ENCODE results near the gene FAM72D.
"Not testable (repeated sequence)": the region's sequence is repeated elsewhere in the genome, so short reads cannot be mapped to it uniquely, and the experiment has no call there.

The FAM72D gene

GRCh38 chr1:145071569-145071968, 24.2 kb upstream of the FAM72D start:
- H3K4me2 ChIP-seq (ENCODE audit: low read length); H3K36me3 ChIP-seq (ENCODE audit: insufficient read depth, low read length); H3K9me3 ChIP-seq (replicated peaks; ENCODE audit: low read length); H3K9ac ChIP-seq (ENCODE audit: low read depth, low read length); H3K4me3 ChIP-seq (ENCODE audit: low read length); H3K4me1 ChIP-seq (ENCODE audit: control insufficient read depth, insufficient read depth, low read length); H3K27me3 ChIP-seq (ENCODE audit: control insufficient read depth, insufficient read depth, low read length): not testable (repeated sequence)

GRCh38 chr1:145074021-145074559, 21.7 kb upstream of the FAM72D start:
- H3K4me1 ChIP-seq (ENCODE audit: control insufficient read depth, insufficient read depth, low read length); H3K4me2 ChIP-seq (ENCODE audit: low read length): not testable (repeated sequence)

GRCh38 chr1:145076877-145077276, 18.9 kb upstream of the FAM72D start:
- H3K27me3 ChIP-seq (ENCODE audit: control insufficient read depth, insufficient read depth, low read length); H3K4me1 ChIP-seq (ENCODE audit: control insufficient read depth, insufficient read depth, low read length); H3K9ac ChIP-seq (ENCODE audit: low read depth, low read length); H3K4me3 ChIP-seq (ENCODE audit: low read length); H3K36me3 ChIP-seq (ENCODE audit: insufficient read depth, low read length); H3K9me3 ChIP-seq (replicated peaks; ENCODE audit: low read length); H3K4me2 ChIP-seq (ENCODE audit: low read length): not testable (repeated sequence)

More at GRCh38 chr1:145074021-145074559, 21.7 kb upstream of the FAM72D start:
- H3K9me3 ChIP-seq (replicated peaks; ENCODE audit: low read length); H3K9ac ChIP-seq (ENCODE audit: low read depth, low read length); H3K36me3 ChIP-seq (ENCODE audit: insufficient read depth, low read length); H3K4me3 ChIP-seq (ENCODE audit: low read length); H3K27me3 ChIP-seq (ENCODE audit: control insufficient read depth, insufficient read depth, low read length): not testable (repeated sequence)

- H3K4me1 ChIP-seq (ENCODE audit: control insufficient read depth, insufficient read depth, low read length); H3K4me2 ChIP-seq (ENCODE audit: low read length); H3K27me3 ChIP-seq (ENCODE audit: control insufficient read depth, insufficient read depth, low read length): not testable (repeated sequence)
These were observed 17.6 kb upstream of the FAM72D start for GRCh38 chr1:145077872-145078786.

GRCh38 chr1:145078787-145079370, 16.9 kb upstream of the FAM72D start:
- not testable (repeated sequence) for H3K4me2 ChIP-seq (ENCODE audit: low read length); H3K9ac ChIP-seq (ENCODE audit: low read depth, low read length); H3K9me3 ChIP-seq (replicated peaks; ENCODE audit: low read length); H3K27me3 ChIP-seq (ENCODE audit: control insufficient read depth, insufficient read depth, low read length); H3K36me3 ChIP-seq (ENCODE audit: insufficient read depth, low read length); H3K4me1 ChIP-seq (ENCODE audit: control insufficient read depth, insufficient read depth, low read length); H3K4me3 ChIP-seq (ENCODE audit: low read length)

More at GRCh38 chr1:145077872-145078786, 17.6 kb upstream of the FAM72D start:
- H3K36me3 ChIP-seq (ENCODE audit: insufficient read depth, low read length); H3K9me3 ChIP-seq (replicated peaks; ENCODE audit: low read length); H3K4me3 ChIP-seq (ENCODE audit: low read length); H3K9ac ChIP-seq (ENCODE audit: low read depth, low read length): not testable (repeated sequence)

GRCh38 chr1:145079737-145080136, 16.0 kb upstream of the FAM72D start:
- H3K9ac ChIP-seq (ENCODE audit: low read depth, low read length); H3K4me1 ChIP-seq (ENCODE audit: control insufficient read depth, insufficient read depth, low read length); H3K4me2 ChIP-seq (ENCODE audit: low read length); H3K4me3 ChIP-seq (ENCODE audit: low read length); H3K36me3 ChIP-seq (ENCODE audit: insufficient read depth, low read length); H3K9me3 ChIP-seq (replicated peaks; ENCODE audit: low read length); H3K27me3 ChIP-seq (ENCODE audit: control insufficient read depth, insufficient read depth, low read length): not testable (repeated sequence)

GRCh38 chr1:145080193-145080592, 15.6 kb upstream of the FAM72D start:
- not testable (repeated sequence) for H3K9ac ChIP-seq (ENCODE audit: low read depth, low read length); H3K9me3 ChIP-seq (replicated peaks; ENCODE audit: low read length); H3K36me3 ChIP-seq (ENCODE audit: insufficient read depth, low read length); H3K4me1 ChIP-seq (ENCODE audit: control insufficient read depth, insufficient read depth, low read length); H3K4me3 ChIP-seq (ENCODE audit: low read length); H3K4me2 ChIP-seq (ENCODE audit: low read length); H3K27me3 ChIP-seq (ENCODE audit: control insufficient read depth, insufficient read depth, low read length)

GRCh38 chr1:145082483-145083255, 13.1 kb upstream of the FAM72D start:
- H3K27me3 ChIP-seq (ENCODE audit: control insufficient read depth, insufficient read depth, low read length); H3K9me3 ChIP-seq (replicated peaks; ENCODE audit: low read length); H3K9ac ChIP-seq (ENCODE audit: low read depth, low read length); H3K4me1 ChIP-seq (ENCODE audit: control insufficient read depth, insufficient read depth, low read length); H3K4me2 ChIP-seq (ENCODE audit: low read length); H3K36me3 ChIP-seq (ENCODE audit: insufficient read depth, low read length); H3K4me3 ChIP-seq (ENCODE audit: low read length): not testable (repeated sequence)

- H3K4me2 ChIP-seq (ENCODE audit: low read length) = peak overlapping the region; percentile 65
- not testable (repeated sequence) for H3K9ac ChIP-seq (ENCODE audit: low read depth, low read length); H3K27me3 ChIP-seq (ENCODE audit: control insufficient read depth, insufficient read depth, low read length); H3K36me3 ChIP-seq (ENCODE audit: insufficient read depth, low read length); H3K9me3 ChIP-seq (replicated peaks; ENCODE audit: low read length); H3K4me1 ChIP-seq (ENCODE audit: control insufficient read depth, insufficient read depth, low read length)
- H3K4me3 ChIP-seq (ENCODE audit: low read length) = peak overlapping the region; percentile 56
These were observed 2.1 kb upstream of the FAM72D start for GRCh38 chr1:145093517-145094149.

GRCh38 chr1:145094655-145095211, 1.0 kb upstream of the FAM72D start:
- H3K36me3 ChIP-seq (ENCODE audit: insufficient read depth, low read length); H3K27me3 ChIP-seq (ENCODE audit: control insufficient read depth, insufficient read depth, low read length); H3K9ac ChIP-seq (ENCODE audit: low read depth, low read length); H3K4me1 ChIP-seq (ENCODE audit: control insufficient read depth, insufficient read depth, low read length); H3K9me3 ChIP-seq (replicated peaks; ENCODE audit: low read length): not testable (repeated sequence)
- peak overlapping the region; percentile 63 for H3K4me3 ChIP-seq (ENCODE audit: low read length)
- H3K4me2 ChIP-seq (ENCODE audit: low read length) = peak overlapping the region; percentile 58

- not testable (repeated sequence) for H3K4me1 ChIP-seq (ENCODE audit: control insufficient read depth, insufficient read depth, low read length); H3K4me3 ChIP-seq (ENCODE audit: low read length); H3K9me3 ChIP-seq (replicated peaks; ENCODE audit: low read length); H3K27me3 ChIP-seq (ENCODE audit: control insufficient read depth, insufficient read depth, low read length); H3K4me2 ChIP-seq (ENCODE audit: low read length); H3K9ac ChIP-seq (ENCODE audit: low read depth, low read length); H3K36me3 ChIP-seq (ENCODE audit: insufficient read depth, low read length)
These were observed 6.0 kb downstream of the FAM72D start for GRCh38 chr1:145101725-145102124.
